K562 (cell line): ENCODE results near the gene RAPSN. TPM values are rescaled to one million over a fixed set of nuclear protein-coding genes. Genes with fewer than 3 reads are reported as not detected.

Source experiments
- C11orf30 ChIP-seq: fragments of 450-650 bp; IDR thresholded peaks from 2 replicates; pipeline ENCODE4 v1.6.1; 2016; ENCODE audit warnings: low read depth, mild to moderate bottlenecking
- CHD2 ChIP-seq: IDR thresholded peaks from 2 replicates; pipeline ENCODE4 v1.6.1; 2011; ENCODE audit warnings: low read depth, low read length
- CREB5 ChIP-seq: fragments of 250-450 bp; sonication (Bioruptor Pico); IDR thresholded peaks from 2 replicates; pipeline ENCODE4 v1.5.0; 2020; ENCODE audit warnings: mild to moderate bottlenecking
- HIVEP1 ChIP-seq: fragments of 250-450 bp; sonication (Bioruptor Pico); IDR thresholded peaks from 2 replicates; pipeline ENCODE4 v1.4.0; 2020; ENCODE audit warnings: mild to moderate bottlenecking
- HOXB6 ChIP-seq: fragments of 250-450 bp; sonication (Bioruptor Pico); IDR thresholded peaks from 2 replicates; pipeline ENCODE4 v1.5.1; 2022; ENCODE audit warnings: mild to moderate bottlenecking, borderline replicate concordance
- LARP7 ChIP-seq: fragments of 450-650 bp; IDR thresholded peaks from 2 replicates; pipeline ENCODE4 v1.6.1; 2016
- MCM2 ChIP-seq: fragments of 450-650 bp; IDR thresholded peaks from 2 replicates; pipeline ENCODE4 v1.6.1; 2017; ENCODE audit warnings: low read depth, mild to moderate bottlenecking
- MXD1 ChIP-seq: fragments of 250-450 bp; sonication (Bioruptor Pico); IDR thresholded peaks from 2 replicates; pipeline ENCODE4 v1.8.0; 2021; ENCODE audit warnings: borderline replicate concordance, mild to moderate bottlenecking, moderate library complexity; ENCODE audit not compliant: poor library complexity, severe bottlenecking
- NR1H2 ChIP-seq: sonication (generic); formaldehyde crosslinking; IDR thresholded peaks from 2 replicates; pipeline ENCODE4 v1.4.0; 2020; ENCODE audit warnings: mild to moderate bottlenecking, missing genetic modification reagents
- RBBP5 ChIP-seq: fragments of 200-600 bp; sonication (generic); IDR thresholded peaks from 2 replicates; pipeline ENCODE4 v1.6.1; 2012; ENCODE audit warnings: borderline replicate concordance, mild to moderate bottlenecking, low read length, control low read depth, inconsistent platforms; ENCODE audit not compliant: insufficient read depth, poor library complexity, severe bottlenecking
- RNF2 ChIP-seq: sonication (generic); IDR thresholded peaks from 2 replicates; pipeline ENCODE4 v1.6.1; 2016
- SMAD4 ChIP-seq: fragments of 250-450 bp; sonication (Bioruptor Pico); conservative IDR thresholded peaks from 2 replicates; pipeline ENCODE4 v1.8.0; 2021; ENCODE audit warnings: inconsistent platforms, mild to moderate bottlenecking, moderate library complexity
- SPI1 ChIP-seq: IDR thresholded peaks from 2 replicates; pipeline ENCODE4 v1.6.1; 2011; ENCODE audit warnings: low read depth, low read length, control low read depth, borderline replicate concordance
- TBL1XR1 ChIP-seq, 2 experiments: IDR thresholded peaks; 2 replicates each; pipeline ENCODE4 v1.6.1; 2012; ENCODE audit warnings: improper control_type of control experiment in 2 of 2, low read length in 2 of 2, mild to moderate bottlenecking in 1 of 2
- WHSC1 ChIP-seq: IDR thresholded peaks from one replicate; pipeline ENCODE4 v1.6.1; 2012; ENCODE audit warnings: low read length, control low read depth, inconsistent platforms
- ZBTB40 ChIP-seq, 2 experiments: fragments of 450-650 bp in 1 of 2; sonication (generic) in 1 of 2; formaldehyde crosslinking in 1 of 2; IDR thresholded peaks; 2 replicates each; pipeline versions ENCODE4 v1.7.1 to v1.9.0; 2016 to 2022; ENCODE audit warnings: inconsistent platforms in 1 of 2, mild to moderate bottlenecking in 1 of 2, missing genetic modification reagents in 1 of 2
- ZNF583 ChIP-seq: fragments of 250-450 bp; sonication (Bioruptor Pico); IDR thresholded peaks from 2 replicates; pipeline ENCODE4 v1.4.0; 2020
- ZNF77 ChIP-seq: fragments of 250-450 bp; sonication (Bioruptor Pico); IDR thresholded peaks from 2 replicates; pipeline ENCODE4 v1.5.0; 2020
- polyA plus RNA-seq, 8 experiments: library from polyadenylated mRNA; depleted of rRNA in 4 of 8; stranded (reverse) in 5 of 8; unstranded in 3 of 8; fragments of >200 nt; fragmentation: Nextera tagmentation in 2 of 8; fragmentation: Illumina TruSeq in 1 of 8; extraction: Ambion mirVana in 2 of 8; extraction: Trizol in 1 of 8; gene quantifications; 2 replicates each; pipeline versions ENCODE4 v1.2.1 to v1.2.3, GENCODE V29; 2011 to 2014; ENCODE audit warnings: inconsistent platforms in 1 of 8, missing spikeins in 1 of 8
- total RNA-seq, 7 experiments: library from RNA; depleted of rRNA in 6 of 7; stranded (reverse); fragments of >200 nt in 6 of 7; fragmentation: Illumina TruSeq in 2 of 7; extraction: Trizol in 2 of 7; gene quantifications; 2 replicates each; pipeline versions ENCODE4 v1.2.1 to v1.2.3, GENCODE V29; 2011 to 2021; ENCODE audit warnings: low replicate concordance in 1 of 7

The RAPSN gene
- total and polyA plus RNA-seq, 9 of the 15 experiments (the other 6 are each of a cell fraction or from before 2014, with no cell fraction given), result 0.06 to 0.11 TPM; not detected in 7

GRCh38 chr11:47407746-47408590 is 41.0 kb downstream of the RAPSN start, which contains the start of gene SLC39A13 (continued):
- TF ChIP-seq SPI1 (peak; percentile 100), NR1H2 (CRISPR knock-in tag) (peak; percentile 64; the same call in 1 of the 2 replicates), LARP7 (no peak), CHD2 (0 out of 2 replicates have a peak, but pooled peaks have one; percentile 27), CREB5 (CRISPR knock-in tag) (no peak), C11orf30 (peak; percentile 87), RNF2 (no peak), ZNF77 (CRISPR knock-in tag) (no peak), MXD1 (CRISPR knock-in tag) (peak; percentile 89), WHSC1 (no peak), HIVEP1 (CRISPR knock-in tag) (no peak), HOXB6 (CRISPR knock-in tag) (no peak), ZNF583 (CRISPR knock-in tag) (peak; percentile 35; the same call in 1 of the 2 replicates), MCM2 (peak; percentile 96), ZBTB40 (IDR thresholded peaks at IDR 0.05) (peak; percentile 99), ZBTB40 (CRISPR knock-in tag; IDR thresholded peaks at IDR 0.05) (no peak), RBBP5 (peak; percentile 77), SMAD4 (peak; percentile 96), TBL1XR1 (IDR thresholded peaks at IDR 0.05; ENCODE audit: low read length in 2 of 2) (peak; percentile 31 to 49; a peak in 3 of 4 replicates)
